ENCODE results near the gene KAZN.

KAZN gene

DNA sequence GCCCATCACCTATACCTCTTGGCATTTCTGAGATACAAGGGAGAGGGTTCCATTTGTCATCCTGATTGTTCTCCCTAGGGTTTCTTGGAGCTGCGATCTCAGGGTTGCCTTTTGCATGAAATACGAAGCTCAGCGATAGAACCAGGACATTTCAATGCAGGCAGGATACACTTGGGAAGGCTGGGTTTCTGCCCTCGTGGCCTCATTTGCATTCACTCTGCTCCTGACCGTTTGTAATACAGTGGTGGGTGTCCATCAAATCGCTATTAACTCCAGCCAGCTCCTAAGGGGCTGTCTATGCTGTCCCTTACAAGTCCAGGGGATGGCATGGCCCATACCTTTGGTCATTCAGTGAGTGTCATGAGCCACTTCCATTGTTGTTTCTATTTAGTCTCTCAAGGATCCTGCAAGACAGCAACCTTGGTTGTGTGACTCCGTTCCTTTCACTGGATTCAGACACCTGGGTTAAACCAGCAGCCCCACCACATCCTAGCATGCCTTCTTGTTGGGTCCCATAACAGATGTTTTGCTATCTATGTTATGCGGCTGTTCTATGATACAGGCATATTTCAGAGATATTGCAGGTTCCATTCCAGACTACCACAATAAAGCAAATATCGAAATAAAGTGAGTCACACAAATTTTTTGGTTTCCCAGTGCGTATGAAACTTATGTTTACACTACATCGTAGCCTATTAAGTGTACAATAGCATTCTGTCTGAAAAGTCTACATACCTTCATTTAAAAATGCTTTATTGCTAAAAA, 18.3 kb downstream of the KAZN start:
- TF ChIP-seq, protein P1, sequence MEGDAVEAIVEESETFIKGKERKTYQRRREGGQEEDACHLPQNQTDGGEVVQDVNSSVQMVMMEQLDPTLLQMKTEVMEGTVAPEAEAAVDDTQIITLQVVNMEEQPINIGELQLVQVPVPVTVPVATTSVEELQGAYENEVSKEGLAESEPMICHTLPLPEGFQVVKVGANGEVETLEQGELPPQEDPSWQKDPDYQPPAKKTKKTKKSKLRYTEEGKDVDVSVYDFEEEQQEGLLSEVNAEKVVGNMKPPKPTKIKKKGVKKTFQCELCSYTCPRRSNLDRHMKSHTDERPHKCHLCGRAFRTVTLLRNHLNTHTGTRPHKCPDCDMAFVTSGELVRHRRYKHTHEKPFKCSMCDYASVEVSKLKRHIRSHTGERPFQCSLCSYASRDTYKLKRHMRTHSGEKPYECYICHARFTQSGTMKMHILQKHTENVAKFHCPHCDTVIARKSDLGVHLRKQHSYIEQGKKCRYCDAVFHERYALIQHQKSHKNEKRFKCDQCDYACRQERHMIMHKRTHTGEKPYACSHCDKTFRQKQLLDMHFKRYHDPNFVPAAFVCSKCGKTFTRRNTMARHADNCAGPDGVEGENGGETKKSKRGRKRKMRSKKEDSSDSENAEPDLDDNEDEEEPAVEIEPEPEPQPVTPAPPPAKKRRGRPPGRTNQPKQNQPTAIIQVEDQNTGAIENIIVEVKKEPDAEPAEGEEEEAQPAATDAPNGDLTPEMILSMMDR (IDR thresholded peaks at IDR 0.05; ENCODE audit: low read length, missing control alignments), result no peak
- no peak for DNase-seq (ENCODE audit: low read depth)
- H3K4me3 ChIP-seq (replicated peaks; ENCODE audit: low read depth, low read length), result no peak overlapping the region

DNA sequence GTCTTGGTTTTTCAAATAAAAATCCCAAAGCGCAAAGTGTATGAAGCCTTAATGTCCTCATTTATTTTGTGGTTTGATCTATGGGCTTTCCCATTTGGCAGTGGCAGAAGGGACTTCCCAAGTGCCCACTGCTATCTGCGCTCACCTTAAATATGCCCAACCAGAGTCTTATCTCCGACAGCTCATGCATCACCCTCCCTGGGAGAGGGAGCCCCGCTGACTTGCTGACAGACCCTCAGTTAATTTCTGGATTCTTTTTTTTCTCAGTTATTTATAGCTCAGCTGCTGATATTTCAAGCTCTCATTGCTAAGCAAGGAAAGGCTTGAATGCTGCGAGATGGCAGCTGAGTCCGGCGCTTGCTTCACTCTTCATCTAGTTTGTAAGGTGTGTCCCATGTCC, 19.3 kb downstream of the KAZN start:
- no peak for DNase-seq (ENCODE audit: low read depth)
- TF ChIP-seq, protein P1 (IDR thresholded peaks at IDR 0.05; ENCODE audit: low read length, missing control alignments), result no peak

DNA sequence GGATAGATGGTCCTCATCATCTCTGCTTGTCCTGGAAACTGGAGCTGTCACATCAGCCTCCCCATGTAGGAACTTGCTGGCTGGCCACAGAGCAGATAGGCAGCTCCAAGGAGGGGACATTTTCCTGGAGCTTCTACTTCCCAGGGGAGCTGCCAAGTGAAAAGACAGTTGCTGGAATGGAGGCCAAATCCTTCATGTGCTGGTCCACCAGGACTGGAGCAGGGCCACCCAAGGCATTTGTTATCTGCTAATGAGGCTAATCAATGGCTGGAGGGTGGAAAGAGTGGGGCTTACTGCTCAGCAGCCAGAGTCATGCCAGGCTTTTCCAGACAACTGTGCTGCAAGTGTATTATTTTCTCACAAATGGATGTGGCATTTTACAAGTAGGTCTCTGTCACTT, 22.5 kb downstream of the KAZN start:
- TF ChIP-seq, protein P1 (IDR thresholded peaks at IDR 0.05; ENCODE audit: low read length, missing control alignments), result no peak
- no peak for DNase-seq (ENCODE audit: low read depth)
- H3K4me3 ChIP-seq (replicated peaks; ENCODE audit: low read depth, low read length), result no peak overlapping the region

More for the DNA sequence above, 19.3 kb downstream of the KAZN start:
- H3K4me3 ChIP-seq (replicated peaks; ENCODE audit: low read depth, low read length), result no peak overlapping the region

DNA sequence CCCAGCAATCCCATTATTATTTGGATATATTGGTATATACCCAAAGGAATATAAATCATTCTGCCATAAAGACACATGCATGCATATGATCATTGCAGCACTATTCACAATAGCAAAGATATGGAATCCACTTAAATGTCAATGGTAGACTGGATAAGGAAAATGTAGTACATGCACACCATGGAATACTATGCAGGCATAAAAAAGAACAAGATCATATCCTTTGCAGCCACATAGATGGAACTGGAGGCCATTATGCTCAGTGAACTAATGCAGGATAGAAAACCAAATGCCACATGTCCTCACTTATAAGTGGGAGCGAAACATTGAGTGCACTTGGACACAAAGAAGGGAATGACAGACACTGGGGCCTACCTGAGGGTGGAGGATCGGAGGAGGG, 24.6 kb downstream of the KAZN start:
- H3K4me3 ChIP-seq (replicated peaks; ENCODE audit: low read depth, low read length), result no peak overlapping the region
- TF ChIP-seq, protein P1 (IDR thresholded peaks at IDR 0.05; ENCODE audit: low read length, missing control alignments), result no peak

DNA sequence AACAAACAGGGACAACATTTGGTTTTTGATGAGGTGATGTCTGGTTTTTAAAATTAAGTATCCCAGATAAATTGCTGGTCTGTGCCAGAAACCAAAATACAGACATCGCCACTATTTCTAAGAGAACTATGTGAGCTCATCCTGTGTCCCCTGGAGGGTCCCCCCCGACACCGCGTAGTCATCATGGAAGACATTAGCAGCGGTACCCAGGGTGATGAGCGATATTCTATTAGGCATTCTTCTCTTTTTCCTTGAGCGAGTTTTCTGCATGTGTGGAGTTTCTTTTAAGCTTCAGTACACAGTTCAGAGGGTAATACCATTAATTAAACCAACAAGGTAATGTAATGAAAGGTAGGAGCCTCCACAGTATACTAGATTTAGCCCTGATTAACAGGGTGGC, 26.5 kb downstream of the KAZN start:
- no peak for DNase-seq (ENCODE audit: low read depth)
- no peak overlapping the region for H3K4me3 ChIP-seq (replicated peaks; ENCODE audit: low read depth, low read length)
- TF ChIP-seq, protein P1 (IDR thresholded peaks at IDR 0.05; ENCODE audit: low read length, missing control alignments), result no peak

More for the DNA sequence above, 24.6 kb downstream of the KAZN start:
- no peak for DNase-seq (ENCODE audit: low read depth)

DNA sequence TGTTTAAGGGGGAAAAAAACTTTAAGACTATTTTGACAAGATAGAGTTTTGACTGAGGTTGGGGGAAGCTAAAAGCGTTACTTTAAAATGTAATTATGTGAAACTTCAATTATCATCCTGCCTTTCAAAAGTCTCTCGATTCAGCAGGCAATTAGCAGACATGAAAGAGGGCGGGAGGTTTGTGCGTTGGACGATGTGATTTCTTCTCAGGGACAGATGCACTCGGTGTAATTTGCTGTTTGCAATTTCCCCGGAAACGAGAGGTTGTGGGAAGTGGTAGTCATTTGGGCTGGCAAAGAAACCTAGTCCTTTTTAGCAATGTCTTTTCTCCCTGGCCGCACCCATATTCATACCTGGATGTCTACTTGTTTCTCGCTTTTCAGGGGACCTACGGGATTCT, 27.1 kb downstream of the KAZN start:
- DNase-seq (ENCODE audit: low read depth), result no peak
- no peak overlapping the region for H3K4me3 ChIP-seq (replicated peaks; ENCODE audit: low read depth, low read length)
- TF ChIP-seq, protein P1 (IDR thresholded peaks at IDR 0.05; ENCODE audit: low read length, missing control alignments), result no peak

DNA sequence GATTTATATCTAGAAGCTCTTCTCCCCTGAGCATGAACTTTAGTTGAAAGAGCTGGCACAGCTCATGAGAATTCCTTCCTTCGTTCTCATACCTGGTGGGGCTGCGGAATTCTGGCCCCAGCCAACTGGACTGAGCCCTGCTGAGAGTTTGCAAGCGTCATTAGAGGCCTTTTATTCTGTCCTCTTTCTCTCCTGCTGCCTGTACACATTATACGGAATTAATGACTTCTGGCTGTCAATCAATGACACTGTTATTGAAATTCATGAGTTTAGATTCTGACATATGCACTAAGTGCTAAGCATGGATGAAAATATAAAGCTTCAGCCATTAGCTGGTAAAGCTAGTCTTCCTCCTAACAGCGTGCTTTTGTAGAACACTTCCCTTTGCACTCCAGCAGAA, 27.5 kb downstream of the KAZN start:
- no peak for DNase-seq (ENCODE audit: low read depth)
- H3K4me3 ChIP-seq (replicated peaks; ENCODE audit: low read depth, low read length), result no peak overlapping the region
- TF ChIP-seq, protein P1 (IDR thresholded peaks at IDR 0.05; ENCODE audit: low read length, missing control alignments), result no peak

Data from fibroblast of pulmonary artery (primary cell).